ENCODE measurements around the gene CAP2.

GRCh38 chr6:17485946-17486345 lies 92.6 kb downstream of the CAP2 start:
- TF ChIP-seq, protein P1, sequence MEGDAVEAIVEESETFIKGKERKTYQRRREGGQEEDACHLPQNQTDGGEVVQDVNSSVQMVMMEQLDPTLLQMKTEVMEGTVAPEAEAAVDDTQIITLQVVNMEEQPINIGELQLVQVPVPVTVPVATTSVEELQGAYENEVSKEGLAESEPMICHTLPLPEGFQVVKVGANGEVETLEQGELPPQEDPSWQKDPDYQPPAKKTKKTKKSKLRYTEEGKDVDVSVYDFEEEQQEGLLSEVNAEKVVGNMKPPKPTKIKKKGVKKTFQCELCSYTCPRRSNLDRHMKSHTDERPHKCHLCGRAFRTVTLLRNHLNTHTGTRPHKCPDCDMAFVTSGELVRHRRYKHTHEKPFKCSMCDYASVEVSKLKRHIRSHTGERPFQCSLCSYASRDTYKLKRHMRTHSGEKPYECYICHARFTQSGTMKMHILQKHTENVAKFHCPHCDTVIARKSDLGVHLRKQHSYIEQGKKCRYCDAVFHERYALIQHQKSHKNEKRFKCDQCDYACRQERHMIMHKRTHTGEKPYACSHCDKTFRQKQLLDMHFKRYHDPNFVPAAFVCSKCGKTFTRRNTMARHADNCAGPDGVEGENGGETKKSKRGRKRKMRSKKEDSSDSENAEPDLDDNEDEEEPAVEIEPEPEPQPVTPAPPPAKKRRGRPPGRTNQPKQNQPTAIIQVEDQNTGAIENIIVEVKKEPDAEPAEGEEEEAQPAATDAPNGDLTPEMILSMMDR (IDR thresholded peaks at IDR 0.05), result no peak
- no peak for TF ChIP-seq POLR2AphosphoS5 (IDR thresholded peaks at IDR 0.05)
